Measurements from ENCODE around the gene ABR. TPM values are rescaled to one million over a fixed set of nuclear protein-coding genes. Genes with fewer than 3 reads are reported as not detected.
A peak's percentile ranks its signal among the peaks of the same experiment; 100 is the strongest.

The ABR gene
- total RNA-seq, 4 donors from 2014 or later, result 78.0 to 208 (median 106) TPM

GRCh38 chr17:1212946-1213345, 33.2 kb upstream of the ABR start:
- no peaks in the 10 kb centered on the region for H3K36me3 ChIP-seq
- 72% methylated on average over 4 of the region's 4 CpGs for WGBS
- H3K4me3 ChIP-seq, result no peak overlapping the region
- H3K4me1 ChIP-seq, result no peaks in the 10 kb centered on the region
- peaks cover 6% of the 10 kb centered on the region for H3K27me3 ChIP-seq
- TF ChIP-seq POLR2A (IDR thresholded peaks at IDR 0.05) (no peak), CTCF (IDR thresholded peaks at IDR 0.05) (no peak), POLR2AphosphoS5 (IDR thresholded peaks at IDR 0.05) (no peak)
- H3K9me3 ChIP-seq, result no peaks in the 10 kb centered on the region
- no peak overlapping the region for H3K27ac ChIP-seq
- no peak for DNase-seq (ENCODE audit: low spot score in 2 of 2)

GRCh38 chr17:1211287-1211686, 31.5 kb upstream of the ABR start:
- H3K4me1 ChIP-seq, result no peaks in the 10 kb centered on the region
- no peaks in the 10 kb centered on the region for H3K36me3 ChIP-seq
- TF ChIP-seq EP300 (IDR thresholded peaks at IDR 0.05) (no peak), POLR2A (IDR thresholded peaks at IDR 0.05) (no peak), POLR2AphosphoS5 (IDR thresholded peaks at IDR 0.05) (no peak), CTCF (IDR thresholded peaks at IDR 0.05) (no peak)
- H3K27me3 ChIP-seq, result no peaks in the 10 kb centered on the region
- no peak overlapping the region for H3K4me3 ChIP-seq
- no peaks in the 10 kb centered on the region for H3K9me3 ChIP-seq
- WGBS, result 81% methylated on average over 5 of the region's 5 CpGs
- no peak overlapping the region for H3K27ac ChIP-seq
- no peak for DNase-seq (ENCODE audit: low spot score in 2 of 2)

- TF ChIP-seq EP300 (IDR thresholded peaks at IDR 0.05) (no peak), POLR2A (IDR thresholded peaks at IDR 0.05) (no peak), POLR2AphosphoS5 (IDR thresholded peaks at IDR 0.05) (no peak), CTCF (IDR thresholded peaks at IDR 0.05) (no peak)
- no peak overlapping the region for H3K4me3 ChIP-seq
- H3K36me3 ChIP-seq, result no peaks in the 10 kb centered on the region
- no peaks in the 10 kb centered on the region for H3K27me3 ChIP-seq
- H3K27ac ChIP-seq, result no peak overlapping the region
- DNase-seq (ENCODE audit: low spot score in 2 of 2), result no peak
- no peaks in the 10 kb centered on the region for H3K9me3 ChIP-seq
- 80% methylated on average over 6 of the region's 6 CpGs for WGBS
- H3K4me1 ChIP-seq, result peaks cover 2% of the 10 kb centered on the region
Observed at GRCh38 chr17:1208966-1209365, 29.2 kb upstream of the ABR start.

- Histone ChIP-seq H3K4me1 (peaks cover 12% of the 10 kb centered on the region), H3K4me3 (no peak overlapping the region), H3K27me3 (no peaks in the 10 kb centered on the region), H3K9me3 (no peaks in the 10 kb centered on the region), H3K27ac (no peak overlapping the region), H3K36me3 (no peaks in the 10 kb centered on the region)
- WGBS, result 75% methylated on average over 12 of the region's 12 CpGs
- no peak for TF ChIP-seq CTCF (IDR thresholded peaks at IDR 0.05)
- TF ChIP-seq POLR2A (IDR thresholded peaks at IDR 0.05), result no peak
- TF ChIP-seq POLR2AphosphoS5 (IDR thresholded peaks at IDR 0.05), result no peak
- no peak for TF ChIP-seq EP300 (IDR thresholded peaks at IDR 0.05)
- no peak for DNase-seq (ENCODE audit: low spot score in 2 of 2)
Observed at GRCh38 chr17:1206026-1206777, 26.4 kb upstream of the ABR start.

- Histone ChIP-seq H3K4me1 (peaks cover 24% of the 10 kb centered on the region), H3K9me3 (no peaks in the 10 kb centered on the region), H3K27me3 (no peaks in the 10 kb centered on the region), H3K36me3 (no peaks in the 10 kb centered on the region), H3K27ac (peak overlapping the region; percentile 66), H3K4me3 (peak overlapping the region; percentile 58)
- 89% methylated on average over 10 of the region's 19 CpGs for WGBS
- TF ChIP-seq EP300 (IDR thresholded peaks at IDR 0.05), result no peak
- no peak for TF ChIP-seq CTCF (IDR thresholded peaks at IDR 0.05)
- TF ChIP-seq POLR2AphosphoS5 (IDR thresholded peaks at IDR 0.05), result no peak
- TF ChIP-seq POLR2A (IDR thresholded peaks at IDR 0.05), result no peak
- peak in 1 of 2 donors; percentile 75 for DNase-seq (ENCODE audit: low spot score in 2 of 2)
Observed at GRCh38 chr17:1203967-1204291, 24.1 kb upstream of the ABR start.

Data from suprapubic skin (tissue), 4 donors.